ENCODE data around the gene PIP4K2A.
"Not testable (repeated sequence)": the region's sequence is repeated elsewhere in the genome, so short reads cannot be mapped to it uniquely, and the experiment has no call there.

PIP4K2A gene

DNA sequence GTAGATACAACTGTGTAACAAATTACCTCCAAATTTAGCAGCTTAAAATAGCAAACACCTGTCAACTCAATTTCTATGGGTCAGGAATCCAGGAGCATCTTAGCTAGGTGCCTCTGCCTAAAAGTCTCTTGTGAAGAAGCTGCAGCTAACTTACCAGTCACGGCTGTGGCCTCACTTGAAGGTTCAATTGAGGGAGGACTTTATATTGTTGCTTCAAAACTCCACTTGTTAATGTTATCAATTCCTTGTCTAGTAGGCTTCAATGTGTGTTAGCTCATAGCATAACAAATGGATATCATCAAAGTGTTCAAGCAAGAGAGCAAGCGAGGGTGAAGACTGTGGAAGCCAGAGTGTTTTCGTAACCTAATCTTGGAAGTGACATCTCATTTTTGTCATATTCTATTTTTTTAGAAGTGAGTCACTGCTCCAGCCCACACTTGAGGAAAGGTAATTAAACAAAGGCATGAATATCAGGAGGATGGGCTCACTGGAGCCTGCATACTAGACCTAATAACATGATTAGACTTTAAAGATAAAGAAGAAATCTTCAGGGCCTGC is 196.1 kb downstream of the PIP4K2A start:
- Histone ChIP-seq H3K36me3 (ENCODE audit: insufficient read depth, low read length) (no peaks in the 10 kb centered on the region), H3K4me1 (ENCODE audit: control insufficient read depth, insufficient read depth, low read length, unreplicated experiment) (no peaks in the 10 kb centered on the region), H3K4me3 (ENCODE audit: low read depth, low read length) (no peak overlapping the region), H3K27me3 (ENCODE audit: insufficient read depth, low read length) (peaks cover 44% of the 10 kb centered on the region), H2AFZ (ENCODE audit: low read length, unreplicated experiment) (no peak overlapping the region), H3K79me2 (ENCODE audit: control insufficient read depth, insufficient read depth, low read length, unreplicated experiment) (no peaks in the 10 kb centered on the region), H3K27ac (ENCODE audit: low read depth, low read length) (no peak overlapping the region)

DNA sequence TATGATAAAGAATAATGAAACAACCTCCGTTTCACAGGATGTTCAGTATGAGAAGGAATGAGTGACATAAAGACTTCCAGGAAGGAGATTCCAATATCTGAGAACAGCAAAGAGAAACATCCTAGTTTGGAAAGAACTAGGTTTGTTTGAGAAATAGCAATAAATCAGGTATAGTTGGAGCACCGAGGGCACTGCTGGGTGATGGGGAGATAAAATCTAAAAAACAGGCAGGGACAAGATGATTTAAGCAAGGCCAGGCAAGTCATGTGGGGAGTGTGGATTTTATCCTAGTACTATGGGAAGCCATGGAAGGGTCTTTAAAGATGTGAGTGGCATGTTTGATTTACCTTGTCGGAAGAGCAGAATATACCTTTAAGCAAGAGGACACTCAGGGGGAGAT is 199.4 kb downstream of the PIP4K2A start:
- Histone ChIP-seq H2AFZ (ENCODE audit: low read length, unreplicated experiment) (no peak overlapping the region), H3K27ac (ENCODE audit: low read depth, low read length) (no peak overlapping the region), H3K27me3 (ENCODE audit: insufficient read depth, low read length) (peaks cover 47% of the 10 kb centered on the region), H3K36me3 (ENCODE audit: insufficient read depth, low read length) (no peaks in the 10 kb centered on the region), H3K79me2 (ENCODE audit: control insufficient read depth, insufficient read depth, low read length, unreplicated experiment) (no peaks in the 10 kb centered on the region), H3K4me1 (ENCODE audit: control insufficient read depth, insufficient read depth, low read length, unreplicated experiment) (no peaks in the 10 kb centered on the region), H3K4me3 (ENCODE audit: low read depth, low read length) (no peak overlapping the region)

DNA sequence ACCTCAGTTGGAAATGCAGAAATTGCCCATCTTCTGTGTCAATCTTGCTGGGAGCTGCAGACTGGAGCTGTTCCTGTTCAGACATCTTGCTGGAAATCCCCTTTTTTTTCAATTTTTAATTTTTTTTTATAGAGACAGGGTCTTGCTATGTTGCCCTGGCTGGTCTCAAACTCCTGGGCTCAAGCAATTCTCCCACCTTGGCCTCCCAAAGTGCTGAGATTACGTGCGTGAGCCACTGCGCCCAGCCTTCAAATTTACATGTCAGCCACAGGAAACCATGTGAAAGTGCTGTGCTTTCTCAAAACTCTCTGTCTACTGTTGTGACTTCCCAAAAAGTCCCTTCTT is 200.0 kb downstream of the PIP4K2A start:
- not testable (repeated sequence) for H3K79me2 ChIP-seq (ENCODE audit: control insufficient read depth, insufficient read depth, low read length, unreplicated experiment); H3K4me1 ChIP-seq (ENCODE audit: control insufficient read depth, insufficient read depth, low read length, unreplicated experiment); H3K4me3 ChIP-seq (ENCODE audit: low read depth, low read length); H3K36me3 ChIP-seq (ENCODE audit: insufficient read depth, low read length); H2AFZ ChIP-seq (ENCODE audit: low read length, unreplicated experiment); H3K27ac ChIP-seq (ENCODE audit: low read depth, low read length)
- H3K27me3 ChIP-seq (ENCODE audit: insufficient read depth, low read length) = peaks cover 40% of the 10 kb centered on the region

GRCh38 chr10:22513483-22514413 is 200.6 kb downstream of the PIP4K2A start:
- not testable (repeated sequence) for H2AFZ ChIP-seq (ENCODE audit: low read length, unreplicated experiment); H3K4me1 ChIP-seq (ENCODE audit: control insufficient read depth, insufficient read depth, low read length, unreplicated experiment); H3K79me2 ChIP-seq (ENCODE audit: control insufficient read depth, insufficient read depth, low read length, unreplicated experiment); H3K4me3 ChIP-seq (ENCODE audit: low read depth, low read length); H3K36me3 ChIP-seq (ENCODE audit: insufficient read depth, low read length); H3K27ac ChIP-seq (ENCODE audit: low read depth, low read length)
- H3K27me3 ChIP-seq (ENCODE audit: insufficient read depth, low read length) = peaks cover 35% of the 10 kb centered on the region

DNA sequence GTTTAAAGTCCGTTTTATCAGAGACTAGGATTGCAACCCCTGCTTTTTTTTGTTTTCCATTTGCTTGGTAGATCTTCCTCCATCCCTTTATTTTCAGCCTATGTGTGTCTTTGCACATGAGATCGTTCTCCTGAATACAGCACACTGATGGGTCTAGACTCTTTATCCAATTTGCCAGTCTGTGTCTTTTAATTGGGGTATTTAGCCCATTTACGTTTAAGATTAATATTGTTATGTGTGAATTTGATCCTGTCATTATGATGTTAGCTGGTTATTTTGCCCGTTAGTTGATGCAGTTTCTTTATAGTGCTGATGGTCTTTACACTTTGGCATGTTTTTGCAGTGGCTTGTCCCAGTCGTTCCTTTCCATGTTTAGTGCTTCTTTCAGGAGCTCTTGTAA is 202.4 kb downstream of the PIP4K2A start:
- H3K36me3 ChIP-seq (ENCODE audit: insufficient read depth, low read length); H3K4me1 ChIP-seq (ENCODE audit: control insufficient read depth, insufficient read depth, low read length, unreplicated experiment); H3K27ac ChIP-seq (ENCODE audit: low read depth, low read length); H3K4me3 ChIP-seq (ENCODE audit: low read depth, low read length); H2AFZ ChIP-seq (ENCODE audit: low read length, unreplicated experiment); H3K79me2 ChIP-seq (ENCODE audit: control insufficient read depth, insufficient read depth, low read length, unreplicated experiment): not testable (repeated sequence)
- H3K27me3 ChIP-seq (ENCODE audit: insufficient read depth, low read length) = peaks cover 27% of the 10 kb centered on the region

GRCh38 chr10:22508214-22508613 is 206.2 kb downstream of the PIP4K2A start:
- H3K79me2 ChIP-seq (ENCODE audit: control insufficient read depth, insufficient read depth, low read length, unreplicated experiment); H3K27ac ChIP-seq (ENCODE audit: low read depth, low read length); H3K4me1 ChIP-seq (ENCODE audit: control insufficient read depth, insufficient read depth, low read length, unreplicated experiment); H3K36me3 ChIP-seq (ENCODE audit: insufficient read depth, low read length); H2AFZ ChIP-seq (ENCODE audit: low read length, unreplicated experiment); H3K4me3 ChIP-seq (ENCODE audit: low read depth, low read length): not testable (repeated sequence)
- peaks cover 43% of the 10 kb centered on the region for H3K27me3 ChIP-seq (ENCODE audit: insufficient read depth, low read length)

- Histone ChIP-seq H3K36me3 (ENCODE audit: insufficient read depth, low read length) (no peaks in the 10 kb centered on the region), H3K4me1 (ENCODE audit: control insufficient read depth, insufficient read depth, low read length, unreplicated experiment) (no peaks in the 10 kb centered on the region), H3K4me3 (ENCODE audit: low read depth, low read length) (no peak overlapping the region), H3K79me2 (ENCODE audit: control insufficient read depth, insufficient read depth, low read length, unreplicated experiment) (no peaks in the 10 kb centered on the region), H2AFZ (ENCODE audit: low read length, unreplicated experiment) (no peak overlapping the region), H3K27me3 (ENCODE audit: insufficient read depth, low read length) (peaks cover 50% of the 10 kb centered on the region), H3K27ac (ENCODE audit: low read depth, low read length) (no peak overlapping the region)
Measured at GRCh38 chr10:22505911-22506685, 208.3 kb downstream of the PIP4K2A start.

DNA sequence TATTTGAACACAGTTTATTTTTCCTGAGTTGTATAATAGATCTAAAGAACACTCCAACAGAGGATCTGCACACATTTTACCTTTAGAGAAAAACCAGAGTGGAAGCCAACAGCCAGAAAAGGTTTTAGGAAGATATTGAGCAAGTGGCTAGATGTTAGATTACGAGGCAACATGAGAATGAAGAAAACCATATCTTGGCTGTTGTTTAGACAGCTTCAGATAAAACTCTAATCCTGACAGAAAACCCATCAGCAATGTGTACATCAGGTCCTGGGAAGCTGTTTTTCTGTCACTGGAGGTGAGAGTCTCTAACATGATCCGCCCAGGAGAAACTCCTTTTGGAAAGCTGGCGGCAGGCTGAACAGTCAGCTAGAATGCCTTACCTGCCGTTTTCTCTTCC is 209.6 kb downstream of the PIP4K2A start:
- no peak overlapping the region for H3K4me3 ChIP-seq (ENCODE audit: low read depth, low read length)
- H3K27me3 ChIP-seq (ENCODE audit: insufficient read depth, low read length) = peaks cover 62% of the 10 kb centered on the region
- no peaks in the 10 kb centered on the region for H3K36me3 ChIP-seq (ENCODE audit: insufficient read depth, low read length)
- H3K79me2 ChIP-seq (ENCODE audit: control insufficient read depth, insufficient read depth, low read length, unreplicated experiment) = no peaks in the 10 kb centered on the region
- no peaks in the 10 kb centered on the region for H3K4me1 ChIP-seq (ENCODE audit: control insufficient read depth, insufficient read depth, low read length, unreplicated experiment)
- H2AFZ ChIP-seq (ENCODE audit: low read length, unreplicated experiment) = no peak overlapping the region
- H3K27ac ChIP-seq (ENCODE audit: low read depth, low read length) = no peak overlapping the region

DNA sequence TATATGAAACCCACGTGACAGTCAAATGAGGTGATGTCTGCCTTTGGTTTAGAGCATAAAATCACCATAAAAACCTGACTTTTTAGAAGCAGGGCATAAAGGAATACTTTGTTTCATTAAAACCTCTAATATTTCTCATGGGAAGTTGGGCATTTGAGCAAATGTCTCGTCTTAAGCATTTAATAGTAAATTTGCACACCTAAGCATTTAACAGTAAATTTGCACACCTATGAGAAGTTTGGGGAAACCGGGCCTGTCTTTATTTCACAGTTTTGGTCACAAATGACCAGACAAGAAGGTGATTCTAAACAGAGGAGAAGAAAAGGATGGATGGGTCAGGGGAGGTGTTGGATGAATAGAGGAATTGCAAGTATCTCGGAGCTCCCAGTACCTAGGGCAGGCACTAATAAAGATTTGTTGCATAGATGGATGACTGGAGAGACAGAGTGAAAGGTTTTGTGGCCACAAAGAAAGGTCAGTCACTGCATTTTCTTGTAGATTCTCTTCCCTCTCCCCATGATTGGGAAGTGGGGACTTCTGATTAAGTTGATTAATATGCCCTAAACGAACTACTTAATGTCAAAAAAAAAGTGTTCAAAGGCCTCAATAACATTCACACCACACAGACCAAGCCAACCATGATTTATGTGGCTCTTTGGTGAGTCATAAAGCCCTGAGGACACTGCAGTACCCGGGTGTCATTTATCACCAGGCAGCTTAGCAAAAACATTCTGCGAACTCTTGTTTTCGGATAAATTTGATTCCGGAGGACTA is 210.9 kb downstream of the PIP4K2A start:
- no peaks in the 10 kb centered on the region for H3K79me2 ChIP-seq (ENCODE audit: control insufficient read depth, insufficient read depth, low read length, unreplicated experiment)
- no peak overlapping the region for H3K4me3 ChIP-seq (ENCODE audit: low read depth, low read length)
- no peak overlapping the region for H2AFZ ChIP-seq (ENCODE audit: low read length, unreplicated experiment)
- no peaks in the 10 kb centered on the region for H3K36me3 ChIP-seq (ENCODE audit: insufficient read depth, low read length)
- H3K4me1 ChIP-seq (ENCODE audit: control insufficient read depth, insufficient read depth, low read length, unreplicated experiment) = no peaks in the 10 kb centered on the region
- no peak overlapping the region for H3K27ac ChIP-seq (ENCODE audit: low read depth, low read length)
- H3K27me3 ChIP-seq (ENCODE audit: insufficient read depth, low read length) = peaks cover 75% of the 10 kb centered on the region

GRCh38 chr10:22501863-22502262 is 212.5 kb downstream of the PIP4K2A start:
- Histone ChIP-seq H3K36me3 (ENCODE audit: insufficient read depth, low read length) (no peaks in the 10 kb centered on the region), H3K27me3 (ENCODE audit: insufficient read depth, low read length) (peaks cover 86% of the 10 kb centered on the region), H2AFZ (ENCODE audit: low read length, unreplicated experiment) (no peak overlapping the region), H3K79me2 (ENCODE audit: control insufficient read depth, insufficient read depth, low read length, unreplicated experiment) (no peaks in the 10 kb centered on the region), H3K4me3 (ENCODE audit: low read depth, low read length) (no peak overlapping the region), H3K4me1 (ENCODE audit: control insufficient read depth, insufficient read depth, low read length, unreplicated experiment) (no peaks in the 10 kb centered on the region), H3K27ac (ENCODE audit: low read depth, low read length) (no peak overlapping the region)

Data from ACC112 (cell line).